Coronary artery (tissue), 2 donors: ENCODE measurements around the gene EPN1.
A peak's percentile ranks its signal among the peaks of the same experiment; 100 is the strongest.

ENCODE experiments used
- DNase-seq: peaks from one replicate; pipeline ENCODE4 v3.0.0-alpha.2; 2017; ENCODE audit warnings: low spot score
- H3K27ac ChIP-seq, 2 donors: fragments of 200-600 bp; sonication (generic); one replicate each; pipeline ENCODE4 v1.5.1; 2016 to 2019
- H3K4me3 ChIP-seq: fragments of 200-600 bp; sonication (generic); 2 replicates; pipeline ENCODE4 v1.5.1; 2016; ENCODE audit warnings: mild to moderate bottlenecking, moderate library complexity
- TF ChIP-seq, protein P1 (sequence below): fragments of 200-600 bp; sonication (generic); IDR thresholded peaks from one replicate; pipeline ENCODE4 v1.5.1; 2019; ENCODE audit warnings: antibody characterized with exemption

The EPN1 gene

DNA sequence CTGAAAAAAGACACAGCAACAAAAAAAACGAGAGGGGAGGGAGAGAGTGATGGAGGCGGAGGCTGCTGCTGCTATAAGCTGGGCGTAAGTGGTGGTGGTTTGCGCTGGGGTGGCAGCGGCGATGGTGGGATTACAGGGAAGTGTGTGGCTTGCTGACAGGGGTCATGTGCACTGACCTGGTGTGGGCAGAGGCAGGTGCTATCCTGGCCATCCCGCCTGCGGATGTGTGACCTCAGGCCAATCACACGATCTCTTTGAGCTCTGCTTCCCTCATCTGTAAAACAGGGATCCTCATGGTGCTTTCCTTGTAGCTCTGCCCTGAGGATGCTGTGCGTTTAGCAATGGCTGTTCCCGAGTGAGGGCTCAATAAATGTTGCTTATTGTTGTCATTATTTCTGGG, 37.5 kb upstream of the EPN1 start:
- DNase-seq, result no peak
- TF ChIP-seq, protein P1, sequence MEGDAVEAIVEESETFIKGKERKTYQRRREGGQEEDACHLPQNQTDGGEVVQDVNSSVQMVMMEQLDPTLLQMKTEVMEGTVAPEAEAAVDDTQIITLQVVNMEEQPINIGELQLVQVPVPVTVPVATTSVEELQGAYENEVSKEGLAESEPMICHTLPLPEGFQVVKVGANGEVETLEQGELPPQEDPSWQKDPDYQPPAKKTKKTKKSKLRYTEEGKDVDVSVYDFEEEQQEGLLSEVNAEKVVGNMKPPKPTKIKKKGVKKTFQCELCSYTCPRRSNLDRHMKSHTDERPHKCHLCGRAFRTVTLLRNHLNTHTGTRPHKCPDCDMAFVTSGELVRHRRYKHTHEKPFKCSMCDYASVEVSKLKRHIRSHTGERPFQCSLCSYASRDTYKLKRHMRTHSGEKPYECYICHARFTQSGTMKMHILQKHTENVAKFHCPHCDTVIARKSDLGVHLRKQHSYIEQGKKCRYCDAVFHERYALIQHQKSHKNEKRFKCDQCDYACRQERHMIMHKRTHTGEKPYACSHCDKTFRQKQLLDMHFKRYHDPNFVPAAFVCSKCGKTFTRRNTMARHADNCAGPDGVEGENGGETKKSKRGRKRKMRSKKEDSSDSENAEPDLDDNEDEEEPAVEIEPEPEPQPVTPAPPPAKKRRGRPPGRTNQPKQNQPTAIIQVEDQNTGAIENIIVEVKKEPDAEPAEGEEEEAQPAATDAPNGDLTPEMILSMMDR, result no peak
- Histone ChIP-seq H3K27ac (no peak overlapping the region), H3K4me3 (no peak overlapping the region)

DNA sequence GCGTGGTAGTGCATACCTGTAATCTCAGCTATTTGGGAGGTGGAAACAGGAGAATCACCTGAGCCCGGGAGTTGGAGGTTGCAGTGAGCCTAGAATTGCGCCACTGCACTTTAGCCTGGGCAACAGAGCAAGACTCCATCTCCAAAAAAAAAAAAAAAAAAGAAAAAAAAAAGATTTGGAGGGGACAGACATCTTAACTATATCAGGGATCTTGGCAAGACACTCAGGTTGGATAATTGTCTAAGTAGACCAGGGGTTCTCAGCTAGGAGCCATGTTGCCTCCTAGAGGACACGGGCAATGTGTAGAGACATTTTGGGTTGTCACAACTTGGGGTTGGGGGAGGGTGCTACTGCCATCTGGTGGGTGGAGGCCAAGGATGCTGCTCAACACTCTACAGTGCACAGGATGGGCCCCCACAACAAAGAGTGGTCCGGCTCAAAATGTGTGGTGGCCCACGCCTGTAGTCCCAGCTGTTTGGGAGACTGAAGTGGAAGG, 36.1 kb upstream of the EPN1 start:
- TF ChIP-seq, protein P1, result no peak
- Histone ChIP-seq H3K27ac (no peak overlapping the region), H3K4me3 (no peak overlapping the region)
- peak; percentile 73 for DNase-seq

DNA sequence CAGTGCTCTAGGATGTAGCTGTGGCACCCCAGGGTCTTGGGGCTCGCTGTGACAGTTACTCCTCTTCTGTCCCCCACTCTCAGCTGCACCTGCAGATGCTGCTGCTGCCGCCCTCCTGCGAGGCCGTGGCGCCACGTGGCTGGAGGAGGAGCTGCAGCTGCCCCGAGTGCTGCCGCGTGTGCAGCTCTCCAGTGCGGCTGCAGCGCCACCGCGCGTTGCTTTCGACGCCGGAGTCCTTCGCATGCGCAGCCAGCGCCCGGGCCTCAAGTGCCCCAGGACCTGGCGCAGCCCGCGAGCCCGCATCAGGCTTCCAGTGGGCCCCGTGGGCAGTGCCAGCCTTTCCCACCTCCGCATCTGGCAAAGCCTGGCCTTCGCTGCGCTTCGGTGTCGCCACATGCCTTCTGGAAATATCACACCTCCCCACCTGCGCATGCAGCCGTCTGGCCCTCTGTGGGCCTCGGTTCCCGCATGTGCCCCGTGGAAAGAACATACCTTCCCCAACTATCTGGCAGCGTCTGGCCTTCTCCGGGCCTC, 34.9 kb upstream of the EPN1 start:
- DNase-seq, result peak; percentile 79
- H3K27ac ChIP-seq, result peak overlapping the region; percentile 85 to 95
- peak overlapping the region; percentile 87 for H3K4me3 ChIP-seq
- TF ChIP-seq, protein P1, result peak; percentile 31

DNA sequence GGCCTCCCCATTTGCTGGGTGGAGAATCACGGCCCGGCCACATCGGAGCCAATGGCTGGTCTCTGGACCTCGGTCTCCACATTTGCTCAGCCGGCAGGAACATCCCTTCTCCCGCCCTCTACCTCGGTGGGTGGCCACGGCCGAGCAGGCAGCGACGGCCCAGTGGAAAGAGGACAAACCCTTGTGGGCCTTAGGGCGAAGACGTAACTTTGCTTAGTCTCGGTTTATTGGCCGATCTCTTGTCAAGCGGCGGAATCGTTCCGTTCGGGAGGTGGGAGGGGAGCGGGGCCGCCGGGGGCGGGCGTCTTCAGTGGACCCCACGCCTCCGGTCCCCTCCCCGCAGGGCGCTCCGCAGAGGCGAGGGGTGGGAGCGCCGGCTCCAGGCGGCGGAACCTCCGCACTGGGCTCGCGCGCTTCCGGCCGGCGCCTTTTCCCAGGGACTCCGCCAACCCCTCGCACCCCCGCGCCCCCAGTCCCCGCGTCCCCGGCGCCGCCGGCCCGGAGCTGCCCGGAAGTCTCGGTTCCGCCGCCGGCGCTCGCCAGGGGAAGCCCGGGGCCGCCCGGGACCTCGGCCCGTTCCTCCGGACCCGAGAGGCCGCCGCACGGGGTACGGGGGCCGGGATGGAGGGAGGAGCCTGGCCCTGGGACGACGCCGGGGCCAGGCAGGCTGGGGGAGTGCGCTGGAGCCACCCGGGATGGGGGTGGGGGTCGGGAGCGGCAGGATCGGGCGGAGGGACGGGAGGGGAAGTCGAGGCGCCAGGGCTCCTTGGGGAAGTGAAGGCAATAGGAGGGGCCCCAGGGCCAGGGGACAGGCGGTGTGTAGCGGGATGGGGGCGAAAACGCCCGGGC, 34.2 kb upstream of the EPN1 start, which contains the start of gene ZNF580:
ZNF580 (plus strand) TSS at position 426 of the 849 bp plus-strand sequence. CDS start 1,507 bp downstream, outside the sequence.
- DNase-seq, result peak; percentile 79
- Histone ChIP-seq H3K4me3 (peak within 1 kb of the TSS; percentile 87), H3K27ac (peak within 1 kb of the TSS; percentile 85 to 95)
- TF ChIP-seq, protein P1, result no peak

DNA sequence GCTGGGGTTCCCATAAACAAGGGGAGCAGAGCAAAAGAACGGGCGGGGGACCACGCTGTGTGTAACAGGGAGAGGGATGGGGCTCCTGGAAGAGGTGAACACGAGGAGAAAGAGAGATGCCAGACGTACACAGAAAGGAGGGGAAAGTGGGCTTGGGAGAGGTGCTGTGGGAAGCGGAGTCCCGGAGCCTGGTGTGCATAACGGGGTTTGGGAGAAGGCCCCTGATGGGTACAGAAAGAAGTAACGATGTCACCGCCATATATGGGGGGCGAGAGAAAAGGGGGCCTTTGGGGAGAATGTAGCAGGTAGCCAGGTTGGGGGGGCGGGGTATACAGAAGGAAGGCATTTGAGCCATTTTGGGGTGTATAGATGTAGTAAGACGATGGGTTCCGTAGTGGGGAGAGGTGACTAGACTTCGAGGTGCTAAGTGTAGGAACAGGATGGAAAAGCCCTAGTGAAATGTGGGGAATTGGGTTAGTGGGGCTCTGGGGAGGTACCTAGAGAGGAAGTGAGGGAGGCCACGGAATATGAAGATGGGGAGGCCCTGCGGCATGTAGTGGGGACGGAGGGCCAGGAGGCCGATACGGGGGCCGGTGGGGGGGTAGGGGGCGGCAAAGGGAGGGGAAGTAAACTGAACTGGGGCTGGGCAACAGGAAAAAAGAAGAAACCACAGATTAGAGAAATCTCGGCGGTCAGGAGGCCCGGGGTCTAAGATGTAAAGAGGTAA, 33.4 kb upstream of the EPN1 start:
- H3K27ac ChIP-seq, result peak overlapping the region; percentile 85 to 95
- peak overlapping the region; percentile 87 for H3K4me3 ChIP-seq
- DNase-seq, result peak; percentile 72
- TF ChIP-seq, protein P1, result no peak

DNA sequence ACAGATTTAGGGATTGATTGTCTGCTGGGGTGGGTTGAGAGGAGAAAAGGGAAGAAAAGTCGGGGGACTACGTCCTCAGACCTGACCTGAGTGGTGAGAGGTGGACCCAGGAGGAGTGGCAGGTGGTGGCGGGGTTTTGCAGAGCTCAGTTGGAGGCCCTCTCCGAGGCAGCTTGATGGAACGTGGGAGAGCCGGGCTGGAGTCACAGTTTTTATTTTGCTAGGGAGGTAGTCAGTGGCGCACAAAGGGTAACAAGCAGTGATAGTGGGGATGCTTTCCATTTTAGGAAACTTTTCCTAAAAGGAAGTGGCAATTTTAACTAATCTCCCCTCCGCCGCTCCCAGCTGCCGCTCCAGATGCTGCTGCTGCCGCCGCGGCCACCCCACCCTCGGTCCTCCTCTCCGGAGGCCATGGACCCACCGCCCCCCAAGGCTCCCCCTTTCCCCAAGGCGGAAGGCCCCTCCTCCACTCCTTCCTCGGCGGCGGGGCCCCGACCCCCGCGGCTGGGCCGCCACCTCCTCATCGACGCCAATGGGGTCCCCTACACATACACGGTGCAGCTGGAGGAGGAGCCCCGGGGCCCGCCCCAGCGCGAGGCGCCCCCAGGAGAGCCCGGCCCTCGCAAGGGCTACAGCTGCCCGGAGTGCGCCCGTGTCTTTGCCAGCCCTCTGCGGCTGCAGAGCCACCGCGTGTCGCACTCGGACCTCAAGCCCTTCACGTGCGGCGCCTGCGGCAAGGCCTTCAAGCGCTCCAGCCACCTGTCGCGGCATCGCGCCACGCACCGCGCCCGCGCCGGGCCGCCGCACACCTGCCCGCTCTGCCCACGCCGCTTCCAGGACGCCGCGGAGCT, 32.6 kb upstream of the EPN1 start:
- DNase-seq, result no peak
- Histone ChIP-seq H3K27ac (peak overlapping the region; percentile 85 to 95), H3K4me3 (peak overlapping the region; percentile 87)
- TF ChIP-seq, protein P1, result no peak
